ENCODE measurements around the gene SPTBN1.

DNA sequence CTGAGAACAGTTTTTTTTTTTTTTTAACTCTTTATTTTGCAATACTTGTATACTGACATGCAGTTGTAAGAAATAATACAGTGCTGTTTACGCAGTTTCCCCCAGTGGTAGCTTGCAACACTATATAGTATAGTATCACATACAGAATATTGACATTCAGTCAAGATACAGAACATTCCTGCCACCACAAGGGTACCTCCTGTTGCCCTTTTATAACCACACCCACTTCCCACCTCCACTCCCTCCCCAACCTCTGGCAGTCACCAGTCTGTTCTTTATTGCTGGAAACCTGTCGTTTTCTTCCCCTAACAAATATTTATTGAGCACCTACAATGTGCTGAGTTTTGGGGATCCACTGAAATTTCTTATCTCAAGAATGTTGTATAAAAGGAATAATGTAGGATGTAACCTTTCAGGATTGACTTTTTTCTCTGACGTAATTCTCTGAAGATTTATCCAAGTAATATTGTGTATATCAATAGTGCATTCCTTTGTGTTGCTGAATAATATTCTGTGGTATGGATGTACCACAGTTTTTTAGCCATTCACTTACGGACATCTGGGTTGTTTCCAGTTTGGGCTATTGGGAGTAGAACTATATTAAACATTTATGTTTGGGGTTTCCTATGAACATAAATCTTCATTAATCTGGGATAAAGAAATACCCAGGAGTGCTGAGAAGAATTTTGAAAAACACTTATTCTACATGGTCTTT, 215.9 kb downstream of the SPTBN1 start:
- TF ChIP-seq, protein P1, sequence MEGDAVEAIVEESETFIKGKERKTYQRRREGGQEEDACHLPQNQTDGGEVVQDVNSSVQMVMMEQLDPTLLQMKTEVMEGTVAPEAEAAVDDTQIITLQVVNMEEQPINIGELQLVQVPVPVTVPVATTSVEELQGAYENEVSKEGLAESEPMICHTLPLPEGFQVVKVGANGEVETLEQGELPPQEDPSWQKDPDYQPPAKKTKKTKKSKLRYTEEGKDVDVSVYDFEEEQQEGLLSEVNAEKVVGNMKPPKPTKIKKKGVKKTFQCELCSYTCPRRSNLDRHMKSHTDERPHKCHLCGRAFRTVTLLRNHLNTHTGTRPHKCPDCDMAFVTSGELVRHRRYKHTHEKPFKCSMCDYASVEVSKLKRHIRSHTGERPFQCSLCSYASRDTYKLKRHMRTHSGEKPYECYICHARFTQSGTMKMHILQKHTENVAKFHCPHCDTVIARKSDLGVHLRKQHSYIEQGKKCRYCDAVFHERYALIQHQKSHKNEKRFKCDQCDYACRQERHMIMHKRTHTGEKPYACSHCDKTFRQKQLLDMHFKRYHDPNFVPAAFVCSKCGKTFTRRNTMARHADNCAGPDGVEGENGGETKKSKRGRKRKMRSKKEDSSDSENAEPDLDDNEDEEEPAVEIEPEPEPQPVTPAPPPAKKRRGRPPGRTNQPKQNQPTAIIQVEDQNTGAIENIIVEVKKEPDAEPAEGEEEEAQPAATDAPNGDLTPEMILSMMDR (IDR thresholded peaks at IDR 0.05), result no peak
- TF ChIP-seq POLR2A (IDR thresholded peaks at IDR 0.05), result no peak
